Choroid plexus epithelial cell (primary cell): ENCODE results near the gene JTB.

Experiments
- DNase-seq: peaks from one replicate; pipeline ENCODE4 v3.0.0-alpha.2; 2010; ENCODE audit warnings: low read depth
- H3K4me3 ChIP-seq: 2 replicates; pipeline ENCODE4 v1.5.1; 2011; ENCODE audit warnings: low read depth, mild to moderate bottlenecking, control low read depth, low read length, moderate library complexity
- CTCF ChIP-seq: conservative IDR thresholded peaks from 2 replicates; pipeline ENCODE4 v1.5.1; 2011; ENCODE audit warnings: low read depth, mild to moderate bottlenecking, control low read depth, inconsistent platforms, low read length, moderate library complexity

The JTB gene

GRCh38 chr1:153929981-153930948 is 47.2 kb downstream of the JTB start:
- DNase-seq, result no peak
- no peak overlapping the region for H3K4me3 ChIP-seq
- TF ChIP-seq CTCF, result no peak

- H3K4me3 ChIP-seq, result no peak overlapping the region
- DNase-seq, result no peak
- TF ChIP-seq CTCF, result no peak
Observed at GRCh38 chr1:153929426-153929825, 48.0 kb downstream of the JTB start.

- no peak for TF ChIP-seq CTCF
- no peak for DNase-seq
- H3K4me3 ChIP-seq, result no peak overlapping the region
Observed at GRCh38 chr1:153928791-153929341, 48.6 kb downstream of the JTB start.

GRCh38 chr1:153928245-153928644 is 49.2 kb downstream of the JTB start:
- no peak for TF ChIP-seq CTCF
- DNase-seq, result no peak
- H3K4me3 ChIP-seq, result no peak overlapping the region

- H3K4me3 ChIP-seq, result no peak overlapping the region
- TF ChIP-seq CTCF, result no peak
- no peak for DNase-seq
Observed at GRCh38 chr1:153926405-153926804, 51.1 kb downstream of the JTB start.
